Thoracic aorta (tissue), 2 donors: ENCODE results near the gene CELSR3. TPM values are rescaled to one million over a fixed set of nuclear protein-coding genes. Genes with fewer than 3 reads are reported as not detected.

Experiments
- ATAC-seq: fragments of 150-250 bp; one replicate; pipeline ENCODE4 v1.8.0; 2017; ENCODE audit warnings: low read depth; ENCODE audit not compliant: insufficient number of reproducible peaks, low FRiP score
- DNase-seq: peaks from one replicate; pipeline ENCODE4 v3.0.0-alpha.2; 2020; ENCODE audit warnings: low spot score
- H3K27ac ChIP-seq, 2 donors: fragments of 200-600 bp; sonication (generic); 1 replicate in 1 of 2; 2 replicates in 1 of 2; pipeline ENCODE4 v1.5.1; 2016; ENCODE audit warnings: mild to moderate bottlenecking in 2 of 2, moderate library complexity in 2 of 2
- H3K27me3 ChIP-seq: fragments of 200-600 bp; sonication (generic); replicated peaks from 2 replicates; pipeline ENCODE4 v1.6.0; 2016; ENCODE audit warnings: mild to moderate bottlenecking; ENCODE audit not compliant: insufficient read depth
- H3K36me3 ChIP-seq: fragments of 200-600 bp; sonication (generic); one replicate; pipeline ENCODE4 v1.5.1; 2016
- H3K4me1 ChIP-seq, 2 donors: fragments of 200-600 bp; sonication (generic); 1 replicate in 1 of 2; 2 replicates in 1 of 2; pipeline versions ENCODE4 v1.5.1 to v1.6.0; 2016; ENCODE audit warnings: low read depth in 2 of 2, mild to moderate bottlenecking in 1 of 2; ENCODE audit not compliant: control insufficient read depth in 1 of 2
- H3K4me3 ChIP-seq: fragments of 200-600 bp; sonication (generic); 2 replicates; pipeline ENCODE4 v1.5.1; 2016; ENCODE audit warnings: mild to moderate bottlenecking
- H3K9me3 ChIP-seq: fragments of 200-600 bp; sonication (generic); 2 replicates; pipeline ENCODE4 v1.5.1; 2016
- total RNA-seq, 2 donors: library from RNA; depleted of rRNA; stranded (reverse); fragments of >200 nt; gene quantifications; one replicate each; pipeline versions ENCODE4 v1.1.0 to v1.2.3, GENCODE V29; 2016
- TF ChIP-seq, protein P1 (sequence below): fragments of 200-600 bp; sonication (generic); IDR thresholded peaks from one replicate; pipeline ENCODE4 v1.5.1; 2019; ENCODE audit warnings: antibody characterized with exemption

The CELSR3 gene
- total RNA-seq, 2 donors from 2014 or later: 1.3 to 3.0 TPM

DNA sequence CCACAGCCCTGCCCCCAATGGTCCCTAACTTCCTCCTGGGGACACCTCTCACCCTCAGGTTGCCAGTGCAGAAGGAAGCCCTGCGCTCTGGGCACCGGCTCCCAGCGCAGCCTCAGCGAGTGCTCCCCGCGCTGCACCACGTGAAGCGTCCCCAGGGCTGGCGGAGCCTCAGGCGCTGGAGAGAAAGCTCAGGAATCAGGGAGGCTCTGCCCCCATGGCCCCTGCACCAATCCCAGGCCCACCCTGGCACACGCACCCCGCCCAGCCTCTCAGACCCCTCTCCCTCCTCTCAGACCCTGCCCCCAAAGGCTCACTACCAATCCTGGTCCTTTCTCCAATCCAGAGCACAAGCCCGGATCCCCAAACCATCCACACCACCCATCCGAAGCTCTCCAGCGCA is 74.5 kb downstream of the CELSR3 start:
- TF ChIP-seq, protein P1, sequence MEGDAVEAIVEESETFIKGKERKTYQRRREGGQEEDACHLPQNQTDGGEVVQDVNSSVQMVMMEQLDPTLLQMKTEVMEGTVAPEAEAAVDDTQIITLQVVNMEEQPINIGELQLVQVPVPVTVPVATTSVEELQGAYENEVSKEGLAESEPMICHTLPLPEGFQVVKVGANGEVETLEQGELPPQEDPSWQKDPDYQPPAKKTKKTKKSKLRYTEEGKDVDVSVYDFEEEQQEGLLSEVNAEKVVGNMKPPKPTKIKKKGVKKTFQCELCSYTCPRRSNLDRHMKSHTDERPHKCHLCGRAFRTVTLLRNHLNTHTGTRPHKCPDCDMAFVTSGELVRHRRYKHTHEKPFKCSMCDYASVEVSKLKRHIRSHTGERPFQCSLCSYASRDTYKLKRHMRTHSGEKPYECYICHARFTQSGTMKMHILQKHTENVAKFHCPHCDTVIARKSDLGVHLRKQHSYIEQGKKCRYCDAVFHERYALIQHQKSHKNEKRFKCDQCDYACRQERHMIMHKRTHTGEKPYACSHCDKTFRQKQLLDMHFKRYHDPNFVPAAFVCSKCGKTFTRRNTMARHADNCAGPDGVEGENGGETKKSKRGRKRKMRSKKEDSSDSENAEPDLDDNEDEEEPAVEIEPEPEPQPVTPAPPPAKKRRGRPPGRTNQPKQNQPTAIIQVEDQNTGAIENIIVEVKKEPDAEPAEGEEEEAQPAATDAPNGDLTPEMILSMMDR: no peak
- no peak for ATAC-seq
- H3K36me3 ChIP-seq: no peaks in the 10 kb centered on the region
- no peak overlapping the region for H3K4me3 ChIP-seq
- DNase-seq: no peak
- H3K27ac ChIP-seq: no peak overlapping the region
- no peaks in the 10 kb centered on the region for H3K9me3 ChIP-seq
- H3K27me3 ChIP-seq: no peaks in the 10 kb centered on the region
- H3K4me1 ChIP-seq: no peaks in the 10 kb centered on the region

DNA sequence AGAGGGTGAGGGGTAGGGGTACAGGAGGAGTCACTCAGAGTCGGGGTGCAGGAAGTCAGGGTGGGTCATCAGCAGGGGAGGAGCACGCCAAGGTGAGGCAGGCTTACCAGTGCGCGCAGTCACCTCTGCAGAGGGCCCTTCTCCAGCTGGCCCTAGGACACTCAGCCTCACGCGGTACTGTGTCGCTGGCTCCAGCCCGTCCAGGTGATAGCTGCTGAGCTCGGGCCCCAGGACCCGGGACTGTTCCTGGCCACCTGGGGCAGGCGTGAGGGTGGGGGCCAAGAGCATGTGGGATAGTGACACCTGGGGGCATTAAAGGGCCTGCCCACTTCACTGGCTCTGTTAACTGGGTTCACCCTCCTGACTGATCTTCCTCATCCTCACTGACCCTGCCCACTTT is 75.0 kb downstream of the CELSR3 start:
- TF ChIP-seq, protein P1: no peak
- Histone ChIP-seq H3K27ac (no peak overlapping the region), H3K9me3 (no peaks in the 10 kb centered on the region), H3K27me3 (no peaks in the 10 kb centered on the region), H3K4me3 (no peak overlapping the region), H3K36me3 (no peaks in the 10 kb centered on the region), H3K4me1 (no peaks in the 10 kb centered on the region)
- no peak for ATAC-seq
- DNase-seq: no peak

Other genes with a start within 250 kb of the CELSR3 start
- 100 to 1,000 TPM; 177 to 210 TPM for gene PLXNB1, start 232.8 kb downstream of the CELSR3 start, total RNA-seq
- gene CCDC51, start 222.8 kb downstream of the CELSR3 start, total RNA-seq: 10 to 100 TPM in 1 of 2 donors, 1 to 10 TPM in 1; 5.9 to 15.2 TPM
- gene TMA7, start 222.6 kb downstream of the CELSR3 start, total RNA-seq: 100 to 1,000 TPM; 112 to 164 TPM
- 1 to 10 TPM; 4.0 to 8.3 TPM for gene ATRIP, start 216.1 kb downstream of the CELSR3 start, total RNA-seq
- gene SHISA5, start 158.7 kb downstream of the CELSR3 start, total RNA-seq: 100 to 1,000 TPM; 151 to 159 TPM
- gene PFKFB4, start 106.1 kb downstream of the CELSR3 start, total RNA-seq: 1 to 10 TPM; 3.7 to 8.5 TPM
- gene UCN2, start 99.1 kb downstream of the CELSR3 start, total RNA-seq: 1 to 10 TPM in 1 of 2 donors, not detected in 1; 3.0 TPM
- 10 to 100 TPM; 16.4 to 26.7 TPM for gene COL7A1, start 67.6 kb downstream of the CELSR3 start, total RNA-seq
- 100 to 1,000 TPM; 226 to 234 TPM for gene UQCRC1, start 53.2 kb downstream of the CELSR3 start, total RNA-seq
- gene TMEM89, start 41.1 kb downstream of the CELSR3 start, total RNA-seq: 1 to 10 TPM in 1 of 2 donors, not detected in 1; 8.0 TPM
- 100 to 1,000 TPM in 1 of 2 donors, 10 to 100 TPM in 1; 93.9 to 102 TPM for gene SLC26A6, start 27.4 kb downstream of the CELSR3 start, total RNA-seq
- 100 to 1,000 TPM in 1 of 2 donors, 10 to 100 TPM in 1; 59.6 to 101 TPM for gene NCKIPSD, start 23.0 kb upstream of the CELSR3 start, total RNA-seq
- 10 to 100 TPM; 38.3 to 90.7 TPM for gene IP6K2, start 54.3 kb upstream of the CELSR3 start, total RNA-seq
- 10 to 100 TPM; 66.4 to 69.5 TPM for gene PRKAR2A, start 185.0 kb upstream of the CELSR3 start, total RNA-seq
- gene SLC25A20, start 236.0 kb upstream of the CELSR3 start, total RNA-seq: 10 to 100 TPM; 12.3 to 27.1 TPM